Endothelial cell (in vitro differentiated cells): Measurements from ENCODE around the gene PHYHD1. TPM values are rescaled to one million over a fixed set of nuclear protein-coding genes. Genes with fewer than 3 reads are reported as not detected.

Experiments used
- DNase-seq: peaks from one replicate; pipeline ENCODE4 v3.0.0; 2021; ENCODE audit warnings: low spot score
- H3K27ac Mint-ChIP-seq: one replicate; pipeline ENCODE4 v1.8.0; 2021; ENCODE audit warnings: mixed read lengths, inconsistent platforms; ENCODE audit not compliant: unreplicated experiment
- H3K27me3 Mint-ChIP-seq: one replicate; pipeline ENCODE4 v1.8.0; 2021; ENCODE audit warnings: mild to moderate bottlenecking, moderate library complexity, mixed read lengths, inconsistent platforms; ENCODE audit not compliant: unreplicated experiment
- H3K36me3 Mint-ChIP-seq: one replicate; pipeline ENCODE4 v1.8.0; 2021; ENCODE audit warnings: mild to moderate bottlenecking, low read depth, mixed read lengths, inconsistent platforms; ENCODE audit not compliant: unreplicated experiment
- H3K4me1 Mint-ChIP-seq: one replicate; pipeline ENCODE4 v1.8.0; 2021; ENCODE audit warnings: mild to moderate bottlenecking, mixed read lengths, inconsistent platforms; ENCODE audit not compliant: unreplicated experiment
- H3K4me3 Mint-ChIP-seq: one replicate; pipeline ENCODE4 v1.8.0; 2021; ENCODE audit warnings: mild to moderate bottlenecking, mixed read lengths, inconsistent platforms; ENCODE audit not compliant: unreplicated experiment
- H3K9me3 Mint-ChIP-seq: one replicate; pipeline ENCODE4 v1.8.0; 2021; ENCODE audit warnings: mixed read lengths, inconsistent platforms; ENCODE audit not compliant: unreplicated experiment
- CTCF ChIP-seq: fragments of 200-600 bp; sonication (generic); IDR thresholded peaks from one replicate; pipeline ENCODE4 v1.5.0; 2021; ENCODE audit warnings: antibody characterized with exemption; ENCODE audit not compliant: unreplicated experiment
- total RNA-seq: library from RNA; stranded (reverse); fragmentation: NEBNext Ultra II Directional; extraction: Animal tissue kit (Norgen Biotek cat#: 25700); gene quantifications from one replicate; pipeline ENCODE4 v1.2.1, GENCODE V29; 2021; ENCODE audit not compliant: unreplicated experiment

Gene PHYHD1
- total RNA-seq, 1 donor from 2014 or later, result 10.3 TPM

- no peak for TF ChIP-seq CTCF
- Mint-ChIP-seq H3K9me3 (no peaks in the 10 kb centered on the region), H3K27me3 (peaks cover 3% of the 10 kb centered on the region), H3K4me1 (peaks cover 6% of the 10 kb centered on the region), H3K4me3 (peak overlapping the region; percentile 85), H3K27ac (peak overlapping the region; percentile 72), H3K36me3 (peaks cover 6% of the 10 kb centered on the region)
- DNase-seq, result peak; percentile 70
Measured at GRCh38 chr9:128921881-128922763, 1.3 kb downstream of the PHYHD1 start.

- H3K4me3 Mint-ChIP-seq, result no peak overlapping the region
- H3K27ac Mint-ChIP-seq, result no peak overlapping the region
Measured at GRCh38 chr9:128923493-128923883, 2.7 kb downstream of the PHYHD1 start.

GRCh38 chr9:128927731-128928411 is 7.1 kb downstream of the PHYHD1 start:
- no peaks in the 10 kb centered on the region for H3K9me3 Mint-ChIP-seq
- no peak overlapping the region for H3K27ac Mint-ChIP-seq
- H3K27me3 Mint-ChIP-seq, result no peaks in the 10 kb centered on the region
- peak; percentile 68 for DNase-seq
- H3K4me3 Mint-ChIP-seq, result no peak overlapping the region
- peaks cover 5% of the 10 kb centered on the region for H3K4me1 Mint-ChIP-seq
- peak; percentile 88 for TF ChIP-seq CTCF
- no peaks in the 10 kb centered on the region for H3K36me3 Mint-ChIP-seq

More at GRCh38 chr9:128923493-128923883, 2.7 kb downstream of the PHYHD1 start:
- no peaks in the 10 kb centered on the region for H3K27me3 Mint-ChIP-seq
- no peaks in the 10 kb centered on the region for H3K9me3 Mint-ChIP-seq
- no peaks in the 10 kb centered on the region for H3K36me3 Mint-ChIP-seq
- no peak for DNase-seq
- H3K4me1 Mint-ChIP-seq, result peaks cover 11% of the 10 kb centered on the region
- no peak for TF ChIP-seq CTCF

- Mint-ChIP-seq H3K36me3 (no peaks in the 10 kb centered on the region), H3K27me3 (no peaks in the 10 kb centered on the region), H3K4me1 (peaks cover 5% of the 10 kb centered on the region), H3K4me3 (no peak overlapping the region), H3K9me3 (no peaks in the 10 kb centered on the region), H3K27ac (no peak overlapping the region)
- no peak for TF ChIP-seq CTCF
- no peak for DNase-seq
Measured at GRCh38 chr9:128928624-128929023, 7.8 kb downstream of the PHYHD1 start.

- peaks cover 5% of the 10 kb centered on the region for H3K4me1 Mint-ChIP-seq
- no peaks in the 10 kb centered on the region for H3K9me3 Mint-ChIP-seq
- DNase-seq, result no peak
- no peaks in the 10 kb centered on the region for H3K27me3 Mint-ChIP-seq
- H3K4me3 Mint-ChIP-seq, result no peak overlapping the region
- H3K36me3 Mint-ChIP-seq, result no peaks in the 10 kb centered on the region
- no peak for TF ChIP-seq CTCF
- H3K27ac Mint-ChIP-seq, result no peak overlapping the region
Measured at GRCh38 chr9:128929560-128929959, 8.8 kb downstream of the PHYHD1 start.
